Upper lobe of left lung (tissue), 6 donors: ENCODE data around the gene ZNF594. TPM values are rescaled to one million over a fixed set of nuclear protein-coding genes. Genes with fewer than 3 reads are reported as not detected.
"Not testable (repeated sequence)": the region's sequence is repeated elsewhere in the genome, so short reads cannot be mapped to it uniquely, and the experiment has no call there.

Experiments used
- ATAC-seq, 2 donors: fragments of 200-7000 bp; cut with Tn5 transposase; one replicate each; pipeline ENCODE4 v1.9.1; 2022; ENCODE audit warnings: mild to moderate bottlenecking in 2 of 2, moderate library complexity in 2 of 2; ENCODE audit not compliant: low FRiP score in 2 of 2
- DNase-seq, 2 donors: peaks; one replicate each; pipeline ENCODE4 v3.0.0-alpha.2; 2019 to 2020
- H3K27ac ChIP-seq, 4 donors: fragments of 200-600 bp; sonication (generic); one replicate each; pipeline ENCODE4 v1.5.1; 2016 to 2019
- H3K27me3 ChIP-seq, 4 donors: fragments of 200-600 bp; sonication (generic); one replicate each; pipeline ENCODE4 v1.5.1; 2017 to 2019
- H3K36me3 ChIP-seq, 4 donors: fragments of 200-600 bp; sonication (generic); one replicate each; pipeline ENCODE4 v1.5.1; 2016 to 2019
- H3K4me1 ChIP-seq, 4 donors: fragments of 200-600 bp; sonication (generic); one replicate each; pipeline ENCODE4 v1.5.1; 2018 to 2019
- H3K4me3 ChIP-seq, 4 donors: fragments of 200-600 bp; sonication (generic); one replicate each; pipeline ENCODE4 v1.5.1; 2017 to 2019; ENCODE audit warnings: mild to moderate bottlenecking in 2 of 4, moderate library complexity in 1 of 4
- H3K9me3 ChIP-seq, 4 donors: fragments of 200-600 bp; sonication (generic); one replicate each; pipeline ENCODE4 v1.5.1; 2018 to 2019
- CTCF ChIP-seq, 6 experiments: fragments of 450-650 bp in 4 of 6; fragments of 200-600 bp in 2 of 6; sonication (generic) in 2 of 6; IDR thresholded peaks; one replicate each; pipeline ENCODE4 v1.5.1; 2016 to 2019; ENCODE audit warnings: antibody characterized with exemption in 6 of 6
- EP300 ChIP-seq, 4 donors: sonication (generic); formaldehyde crosslinking; IDR thresholded peaks; one replicate each; pipeline ENCODE4 v1.5.1; 2017; ENCODE audit warnings: antibody characterized with exemption in 4 of 4, control low read depth in 2 of 4
- POLR2A ChIP-seq, 4 donors: fragments of 450-650 bp; IDR thresholded peaks; one replicate each; pipeline ENCODE4 v1.5.1; 2016 to 2017; ENCODE audit warnings: antibody characterized with exemption in 4 of 4, mild to moderate bottlenecking in 2 of 4
- POLR2AphosphoS5 ChIP-seq, 2 donors: sonication (generic); formaldehyde crosslinking; IDR thresholded peaks; one replicate each; pipeline ENCODE4 v1.5.1; 2017; ENCODE audit warnings: antibody characterized with exemption in 2 of 2
- WGBS, 2 donors: methylation state at CpG; one replicate each; pipeline ENCODE4 v1.1.5; 2017 to 2018; 5-methylcytosine and 5-hydroxymethylcytosine counted together
- total RNA-seq, 6 donors: library from RNA; depleted of rRNA in 4 of 6; stranded (reverse); fragments of >200 nt in 4 of 6; gene quantifications; one replicate each; pipeline versions ENCODE4 v1.1.0 to v1.2.1, GENCODE V29; 2016 to 2021
- donor health status: DM: no; HTN: no; CAD: no; lungs with moderate emphysema.
- donor health status: DM: no; HTN: yes; CAD: no; lungs with severe emphysema.

The ZNF594 gene
- total RNA-seq, 6 donors from 2014 or later, result 4.9 to 29.3 (median 10.4) TPM

GRCh38 chr17:5131146-5131715 lies 60.4 kb downstream of the ZNF594 start:
- ATAC-seq, result no peak
- no peaks in the 10 kb centered on the region for H3K4me1 ChIP-seq
- no peak overlapping the region for H3K27ac ChIP-seq
- no peak overlapping the region for H3K4me3 ChIP-seq
- TF ChIP-seq EP300 (IDR thresholded peaks at IDR 0.05) (no peak), CTCF (IDR thresholded peaks at IDR 0.05) (no peak), POLR2AphosphoS5 (IDR thresholded peaks at IDR 0.05) (no peak), POLR2A (IDR thresholded peaks at IDR 0.05) (no peak)
- no peaks in the 10 kb centered on the region for H3K27me3 ChIP-seq
- H3K9me3 ChIP-seq, result no peaks in the 10 kb centered on the region
- no peaks in the 10 kb centered on the region for H3K36me3 ChIP-seq
- no peak for DNase-seq
- WGBS, 2 donors, result 83 to 90% methylated on average over 7 of the region's 7 CpGs

GRCh38 chr17:5130687-5131086 lies 61.0 kb downstream of the ZNF594 start:
- ATAC-seq, H3K36me3 ChIP-seq, H3K27ac ChIP-seq, DNase-seq, H3K9me3 ChIP-seq, H3K27me3 ChIP-seq, H3K4me3 ChIP-seq, H3K4me1 ChIP-seq: not testable (repeated sequence)
- WGBS, 2 donors, result 89 to 92% methylated on average over 4 to 5 of the region's 5 CpGs

GRCh38 chr17:5130261-5130660 lies 61.4 kb downstream of the ZNF594 start:
- not testable (repeated sequence) for DNase-seq

GRCh38 chr17:5129770-5130169 lies 61.9 kb downstream of the ZNF594 start:
- not testable (repeated sequence) for H3K4me3 ChIP-seq, H3K4me1 ChIP-seq, H3K27me3 ChIP-seq, H3K9me3 ChIP-seq, H3K36me3 ChIP-seq, DNase-seq, H3K27ac ChIP-seq, ATAC-seq
- WGBS, 2 donors, result 86 to 89% methylated on average over 3 to 7 of the region's 8 CpGs

More at GRCh38 chr17:5130261-5130660, 61.4 kb downstream of the ZNF594 start:
- not testable (repeated sequence) for H3K9me3 ChIP-seq, ATAC-seq, H3K36me3 ChIP-seq, H3K27me3 ChIP-seq, H3K4me1 ChIP-seq, H3K27ac ChIP-seq, H3K4me3 ChIP-seq
- WGBS, 2 donors, result 90 to 91% methylated on average over 6 to 7 of the region's 10 CpGs

Other genes with a start within 250 kb of the ZNF594 start
- 100 to 1,000 TPM; 403 to 814 (median 641) TPM for gene PFN1, start 243.3 kb downstream of the ZNF594 start, total RNA-seq
- 10 to 100 TPM in 3 of 6 donors, 1 to 10 TPM in 3; 4.3 to 49.2 (median 10.6) TPM for gene ENO3, start 240.7 kb downstream of the ZNF594 start, total RNA-seq
- 10 to 100 TPM; 48.2 to 66.4 (median 63.8) TPM for gene SPAG7, start 224.1 kb downstream of the ZNF594 start, total RNA-seq
- 100 to 1,000 TPM in 2 of 6 donors, 10 to 100 TPM in 4; 27.1 to 162 (median 50.8) TPM for gene CAMTA2, start 204.2 kb downstream of the ZNF594 start, total RNA-seq
- 10 to 100 TPM in 1 of 6 donors, 1 to 10 TPM in 5; 1.4 to 32.5 (median 3.1) TPM for gene INCA1, start 194.3 kb downstream of the ZNF594 start, total RNA-seq
- gene KIF1C, start 193.9 kb downstream of the ZNF594 start, total RNA-seq, result 100 to 1,000 TPM; 130 to 270 (median 206) TPM
- gene SLC52A1, start 156.4 kb downstream of the ZNF594 start, total RNA-seq, result 1 to 10 TPM in 2 of 6 donors, under 1 TPM in 4; 0.15 to 4.0 (median 0.82) TPM
- gene ZFP3, start 113.4 kb downstream of the ZNF594 start, total RNA-seq, result 1 to 10 TPM in 5 of 6 donors, under 1 TPM in 1; 0.89 to 9.7 (median 5.3) TPM
- gene ZNF232, start 80.0 kb downstream of the ZNF594 start, total RNA-seq, result 10 to 100 TPM in 2 of 6 donors, 1 to 10 TPM in 4; 5.5 to 27.2 (median 9.4) TPM
- 1 to 10 TPM in 1 of 6 donors, under 1 TPM in 4, not detected in 1; 0.15 to 8.4 (median 0.29) TPM for gene USP6, start 75.8 kb downstream of the ZNF594 start, total RNA-seq
- 10 to 100 TPM in 3 of 6 donors, 1 to 10 TPM in 3; 6.3 to 30.6 (median 10.7) TPM for gene SCIMP, start 43.0 kb upstream of the ZNF594 start, total RNA-seq
- gene RABEP1, start 90.4 kb upstream of the ZNF594 start, total RNA-seq, result 10 to 100 TPM; 36.1 to 81.7 (median 39.6) TPM
- gene NUP88, start 227.8 kb upstream of the ZNF594 start, total RNA-seq, result 10 to 100 TPM; 40.4 to 91.4 (median 49.8) TPM
- gene RPAIN, start 228.3 kb upstream of the ZNF594 start, total RNA-seq, result 10 to 100 TPM; 32.2 to 78.6 (median 47.1) TPM
- gene C1QBP, start 247.3 kb upstream of the ZNF594 start, total RNA-seq, result 100 to 1,000 TPM in 1 of 6 donors, 10 to 100 TPM in 5; 22.0 to 115 (median 73.5) TPM